MM.1S (cell line): ENCODE data around the gene HIVEP1.

ENCODE experiments used
- DNase-seq: peaks from one replicate; pipeline ENCODE4 v3.0.0-alpha.2; 2015
- H2AFZ ChIP-seq: fragments of 300-600 bp; sonication (generic); 2 replicates; pipeline ENCODE4 v1.6.0; 2016; ENCODE audit warnings: antibody characterized with exemption, low read length
- H3F3A ChIP-seq: fragments of 300-600 bp; sonication (generic); 2 replicates; pipeline ENCODE4 v1.6.1; 2016; ENCODE audit warnings: mild to moderate bottlenecking, antibody characterized with exemption, low read length, moderate library complexity, mixed read lengths; ENCODE audit not compliant: insufficient read depth
- H3K27ac ChIP-seq: fragments of 300-600 bp; sonication (generic); 2 replicates; pipeline ENCODE4 v1.5.1; 2016; ENCODE audit warnings: mild to moderate bottlenecking, low read length
- H3K27me3 ChIP-seq: fragments of 300-600 bp; sonication (generic); replicated peaks from 2 replicates; pipeline ENCODE4 v1.6.0; 2016; ENCODE audit warnings: low read length; ENCODE audit not compliant: insufficient read depth
- H3K36me3 ChIP-seq: fragments of 300-600 bp; sonication (generic); replicated peaks from 2 replicates; pipeline ENCODE4 v1.6.1; 2016; ENCODE audit warnings: mild to moderate bottlenecking, low read length, mixed read lengths; ENCODE audit not compliant: insufficient read depth
- H3K4me1 ChIP-seq: fragments of 300-600 bp; sonication (generic); 2 replicates; pipeline ENCODE4 v1.6.1; 2016; ENCODE audit warnings: low read length, mixed read lengths
- H3K4me2 ChIP-seq: fragments of 300-600 bp; sonication (generic); 2 replicates; pipeline ENCODE4 v1.6.0; 2016; ENCODE audit warnings: low read depth, low read length
- H3K4me3 ChIP-seq: fragments of 300-600 bp; sonication (generic); 2 replicates; pipeline ENCODE4 v1.5.1; 2016; ENCODE audit warnings: low read length, mixed read lengths
- H3K79me2 ChIP-seq: fragments of 300-600 bp; sonication (generic); 2 replicates; pipeline ENCODE4 v1.6.1; 2016; ENCODE audit warnings: mixed run types, low read length, mixed read lengths
- H3K9ac ChIP-seq: fragments of 300-600 bp; sonication (generic); 2 replicates; pipeline ENCODE4 v1.6.1; 2016; ENCODE audit warnings: low read length, mixed read lengths
- H3K9me2 ChIP-seq: fragments of 300-600 bp; sonication (generic); replicated peaks from 2 replicates; pipeline ENCODE4 v1.6.1; 2016; ENCODE audit warnings: mild to moderate bottlenecking, low read length, mixed read lengths; ENCODE audit not compliant: insufficient read depth
- H3K9me3 ChIP-seq: fragments of 300-600 bp; sonication (generic); replicated peaks from 2 replicates; pipeline ENCODE4 v1.6.1; 2016; ENCODE audit warnings: mild to moderate bottlenecking, low read length, mixed read lengths; ENCODE audit not compliant: insufficient read depth
- H4K20me1 ChIP-seq: fragments of 300-600 bp; sonication (generic); 2 replicates; pipeline ENCODE4 v1.6.1; 2016; ENCODE audit warnings: mild to moderate bottlenecking, low read length, moderate library complexity, mixed read lengths; ENCODE audit not compliant: insufficient read depth
- CTCF ChIP-seq: fragments of 300-600 bp; sonication (generic); IDR thresholded peaks from 2 replicates; pipeline ENCODE4 v1.5.1; 2016; ENCODE audit warnings: antibody characterized with exemption, low read length, mixed read lengths
- EZH2 ChIP-seq: fragments of 300-600 bp; sonication (generic); optimal IDR thresholded peaks from 2 replicates; pipeline ENCODE3; 2017; ENCODE audit warnings: low read depth, mild to moderate bottlenecking, antibody characterized with exemption, low read length, mixed read lengths
- EZH2phosphoT487 ChIP-seq: fragments of 300-600 bp; sonication (generic); IDR thresholded peaks from 2 replicates; pipeline ENCODE4 v1.6.1; 2018; ENCODE audit warnings: antibody characterized with exemption, low read length

HIVEP1 gene

GRCh38 chr6:11970114-11970513, 42.0 kb upstream of the HIVEP1 start:
- no peak for DNase-seq
- no peak overlapping the region for H3K9ac ChIP-seq

GRCh38 chr6:11971154-11971553, 41.0 kb upstream of the HIVEP1 start:
- H3K9me2 ChIP-seq, result no peaks in the 10 kb centered on the region
- no peak overlapping the region for H3K27ac ChIP-seq
- H3F3A ChIP-seq, result no peaks in the 10 kb centered on the region
- no peak overlapping the region for H3K4me3 ChIP-seq
- no peaks in the 10 kb centered on the region for H4K20me1 ChIP-seq
- H3K79me2 ChIP-seq, result no peaks in the 10 kb centered on the region
- H3K9me3 ChIP-seq, result no peaks in the 10 kb centered on the region
- no peaks in the 10 kb centered on the region for H3K36me3 ChIP-seq
- no peak for DNase-seq
- TF ChIP-seq EZH2phosphoT487 (no peak), CTCF (no peak), EZH2 (no peak)
- H3K27me3 ChIP-seq, result no peaks in the 10 kb centered on the region
- H2AFZ ChIP-seq, result no peak overlapping the region
- H3K9ac ChIP-seq, result no peak overlapping the region
- H3K4me2 ChIP-seq, result no peak overlapping the region
- no peaks in the 10 kb centered on the region for H3K4me1 ChIP-seq

More at GRCh38 chr6:11970114-11970513, 42.0 kb upstream of the HIVEP1 start:
- no peaks in the 10 kb centered on the region for H3K27me3 ChIP-seq
- H3K9me3 ChIP-seq, result no peaks in the 10 kb centered on the region
- H3K36me3 ChIP-seq, result no peaks in the 10 kb centered on the region
- no peak overlapping the region for H3K4me3 ChIP-seq
- no peak overlapping the region for H2AFZ ChIP-seq
- TF ChIP-seq CTCF (no peak), EZH2phosphoT487 (no peak), EZH2 (no peak)
- H4K20me1 ChIP-seq, result no peaks in the 10 kb centered on the region
- no peak overlapping the region for H3K27ac ChIP-seq
- no peaks in the 10 kb centered on the region for H3K4me1 ChIP-seq
- no peaks in the 10 kb centered on the region for H3F3A ChIP-seq
- no peaks in the 10 kb centered on the region; the same call in 1 of the 2 replicates for H3K9me2 ChIP-seq
- H3K4me2 ChIP-seq, result no peak overlapping the region
- H3K79me2 ChIP-seq, result no peaks in the 10 kb centered on the region

- Histone ChIP-seq H3F3A (no peaks in the 10 kb centered on the region), H3K4me1 (no peaks in the 10 kb centered on the region), H3K36me3 (no peaks in the 10 kb centered on the region), H2AFZ (no peak overlapping the region), H3K4me2 (no peak overlapping the region), H3K9ac (no peak overlapping the region), H3K9me2 (no peaks in the 10 kb centered on the region), H3K4me3 (no peak overlapping the region), H4K20me1 (no peaks in the 10 kb centered on the region), H3K27me3 (no peaks in the 10 kb centered on the region), H3K27ac (no peak overlapping the region), H3K9me3 (no peaks in the 10 kb centered on the region), H3K79me2 (no peaks in the 10 kb centered on the region)
- no peak for TF ChIP-seq EZH2
- no peak for TF ChIP-seq EZH2phosphoT487
- TF ChIP-seq CTCF, result no peak
- DNase-seq, result no peak
Measured at GRCh38 chr6:11972270-11972669, 39.8 kb upstream of the HIVEP1 start.
